HepG2 (cell line): ENCODE results near the gene JPH2. TPM values are rescaled to one million over a fixed set of nuclear protein-coding genes. Genes with fewer than 3 reads are reported as not detected.

Experiments used
- BRF2 ChIP-seq: sonication (generic); formaldehyde crosslinking; IDR thresholded peaks from 2 replicates; pipeline ENCODE4 v1.8.1; 2022; ENCODE audit warnings: mild to moderate bottlenecking, missing genetic modification reagents
- CHD2 ChIP-seq: IDR thresholded peaks from 2 replicates; pipeline ENCODE4 v1.6.1; 2011; ENCODE audit warnings: low read depth, low read length, improper control_type of control experiment
- DR1 ChIP-seq: sonication (generic); formaldehyde crosslinking; IDR thresholded peaks from 2 replicates; pipeline ENCODE4 v1.8.0; 2021; ENCODE audit warnings: mild to moderate bottlenecking, missing genetic modification reagents, inconsistent platforms
- E2F1 ChIP-seq: sonication (generic); formaldehyde crosslinking; IDR thresholded peaks from 2 replicates; pipeline ENCODE4 v1.5.0; 2020; ENCODE audit warnings: missing genetic modification reagents
- MED13 ChIP-seq: sonication (generic); formaldehyde crosslinking; IDR thresholded peaks from 2 replicates; pipeline ENCODE4 v1.5.0; 2020; ENCODE audit warnings: missing genetic modification reagents
- MTF1 ChIP-seq: sonication (generic); formaldehyde crosslinking; IDR thresholded peaks from 2 replicates; pipeline ENCODE4 v1.5.0; 2020; ENCODE audit warnings: missing genetic modification reagents
- MYNN ChIP-seq: sonication (generic); formaldehyde crosslinking; IDR thresholded peaks from 2 replicates; pipeline ENCODE4 v1.4.0; 2020; ENCODE audit warnings: mild to moderate bottlenecking, low read depth, missing genetic modification reagents
- NCOA2 ChIP-seq: sonication (generic); formaldehyde crosslinking; IDR thresholded peaks from 2 replicates; pipeline ENCODE4 v1.8.0; 2022; ENCODE audit warnings: inconsistent platforms
- NKX3-1 ChIP-seq: sonication (generic); formaldehyde crosslinking; IDR thresholded peaks from 2 replicates; pipeline ENCODE4 v1.5.0; 2020; ENCODE audit warnings: missing genetic modification reagents
- RARA ChIP-seq: IDR thresholded peaks from 2 replicates; pipeline ENCODE4 v1.6.1; 2016; ENCODE audit warnings: missing genetic modification reagents, missing compliant biosample characterization
- TAF1 ChIP-seq: sonication (generic); formaldehyde crosslinking; IDR thresholded peaks from 2 replicates; pipeline ENCODE4 v1.4.0; 2020; ENCODE audit warnings: missing genetic modification reagents
- TARDBP ChIP-seq: sonication (generic); formaldehyde crosslinking; IDR thresholded peaks from 2 replicates; pipeline ENCODE4 v1.8.0; 2022; ENCODE audit warnings: mild to moderate bottlenecking, missing genetic modification reagents
- TCF7L2 ChIP-seq: IDR thresholded peaks from 2 replicates; pipeline ENCODE4 v1.6.1; 2011; ENCODE audit warnings: mild to moderate bottlenecking, low read depth, low read length, moderate library complexity
- TFDP1 ChIP-seq: IDR thresholded peaks from 2 replicates; pipeline ENCODE4 v1.6.1; 2016; ENCODE audit warnings: missing compliant biosample characterization, missing genetic modification reagents, borderline replicate concordance
- TRIM24 ChIP-seq: sonication (generic); formaldehyde crosslinking; IDR thresholded peaks from 2 replicates; pipeline ENCODE4 v1.8.0; 2022; ENCODE audit warnings: mild to moderate bottlenecking, missing genetic modification reagents
- ZBED4 ChIP-seq: sonication (generic); formaldehyde crosslinking; IDR thresholded peaks from 2 replicates; pipeline ENCODE4 v1.4.0; 2020; ENCODE audit warnings: missing genetic modification reagents, borderline replicate concordance
- ZC3H13 ChIP-seq: sonication (generic); formaldehyde crosslinking; IDR thresholded peaks from 2 replicates; pipeline ENCODE4 v1.8.1; 2023; ENCODE audit warnings: mild to moderate bottlenecking, missing genetic modification reagents, moderate library complexity
- ZFP36 ChIP-seq: fragments of 150-350 bp; IDR thresholded peaks from 2 replicates; pipeline ENCODE4 v1.6.1; 2018; ENCODE audit warnings: borderline replicate concordance, low read length, low read depth; ENCODE audit not compliant: partially characterized antibody
- ZFP36L1 ChIP-seq: sonication (generic); formaldehyde crosslinking; IDR thresholded peaks from 2 replicates; pipeline ENCODE4 v1.8.0; 2022; ENCODE audit warnings: mild to moderate bottlenecking, missing genetic modification reagents, moderate library complexity
- ZNF280B ChIP-seq: sonication (generic); formaldehyde crosslinking; IDR thresholded peaks from 2 replicates; pipeline ENCODE4 v1.5.0; 2020; ENCODE audit warnings: missing genetic modification reagents, mild to moderate bottlenecking, borderline replicate concordance
- ZNF33A ChIP-seq: sonication (generic); formaldehyde crosslinking; IDR thresholded peaks from 2 replicates; pipeline ENCODE4 v1.5.1; 2020; ENCODE audit warnings: missing genetic modification reagents, mild to moderate bottlenecking, moderate library complexity, borderline replicate concordance
- ZNF441 ChIP-seq: sonication (generic); formaldehyde crosslinking; IDR thresholded peaks from 2 replicates; pipeline ENCODE4 v1.7.0; 2021; ENCODE audit warnings: missing genetic modification reagents, borderline replicate concordance
- ZNF546 ChIP-seq: sonication (generic); formaldehyde crosslinking; conservative IDR thresholded peaks from 2 replicates; pipeline ENCODE4 v1.8.1; 2023; ENCODE audit warnings: mild to moderate bottlenecking, missing genetic modification reagents
- ZNF790 ChIP-seq: sonication (generic); formaldehyde crosslinking; IDR thresholded peaks from 2 replicates; pipeline ENCODE4 v1.8.0; 2022; ENCODE audit warnings: missing genetic modification reagents, mild to moderate bottlenecking, borderline replicate concordance
- polyA plus RNA-seq, 8 experiments: library from polyadenylated mRNA; depleted of rRNA in 3 of 8; stranded (reverse) in 7 of 8; unstranded in 1 of 8; fragments of >200 nt; fragmentation: Illumina TruSeq in 4 of 8; extraction: Trizol in 4 of 8; gene quantifications; 2 replicates each; pipeline versions ENCODE4 v1.2.1 to v1.2.3, GENCODE V29; 2011 to 2016; ENCODE audit warnings: low read depth in 4 of 8, missing spikeins in 1 of 8, mixed read lengths in 1 of 8; ENCODE audit not compliant: insufficient read depth in 1 of 8
- total RNA-seq, 5 experiments: library from RNA; depleted of rRNA; stranded (reverse); fragments of >200 nt; fragmentation: Illumina TruSeq; extraction: Trizol; gene quantifications; 2 replicates each; pipeline ENCODE4 v1.2.3, GENCODE V29; 2016; ENCODE audit warnings: low read depth in 1 of 5

JPH2 gene
- total and polyA plus RNA-seq, 2 of the 13 experiments (the other 11 are each of a cell fraction or from before 2014, with no cell fraction given): 0.42 TPM; not detected in 1

GRCh38 chr20:44215125-44215524 is 28.1 kb upstream of the JPH2 start (continued):
- TF ChIP-seq ZBED4 (CRISPR knock-in tag) (no peak), E2F1 (CRISPR knock-in tag) (no peak), RARA (CRISPR knock-in tag) (no peak), NKX3-1 (no peak), ZC3H13 (0 out of 2 replicates have a peak, but pooled peaks have one; percentile 49), CHD2 (no peak), ZNF790 (CRISPR knock-in tag) (no peak), TRIM24 (CRISPR knock-in tag) (no peak), TAF1 (CRISPR knock-in tag) (no peak), ZFP36L1 (CRISPR knock-in tag) (no peak), NCOA2 (0 out of 2 replicates have a peak, but pooled peaks have one; percentile 26), MYNN (CRISPR knock-in tag) (no peak), TFDP1 (no peak), TCF7L2 (no peak), ZNF280B (no peak), MED13 (CRISPR knock-in tag) (no peak), ZNF33A (CRISPR knock-in tag) (no peak), MTF1 (CRISPR knock-in tag) (no peak), ZNF546 (CRISPR knock-in tag) (no peak), ZFP36 (no peak), DR1 (no peak), BRF2 (CRISPR knock-in tag) (no peak), TARDBP (CRISPR knock-in tag) (no peak), ZNF441 (no peak)
